Skeletal muscle satellite cell (primary cell): ENCODE data around the gene PAAF1.

Experiments used
- H3K27me3 ChIP-seq: 2 replicates; pipeline ENCODE4 v1.7.0; 2013; ENCODE audit warnings: low read length; ENCODE audit not compliant: control insufficient read depth, insufficient read depth
- H3K36me3 ChIP-seq: 2 replicates; pipeline ENCODE4 v1.7.0; 2013; ENCODE audit warnings: mild to moderate bottlenecking, control low read depth, low read length; ENCODE audit not compliant: insufficient read depth
- H3K4me1 ChIP-seq: 2 replicates; pipeline ENCODE4 v1.7.0; 2013; ENCODE audit warnings: low read length; ENCODE audit not compliant: control insufficient read depth, insufficient read depth
- H3K4me2 ChIP-seq: 2 replicates; pipeline ENCODE4 v1.7.0; 2013; ENCODE audit warnings: mild to moderate bottlenecking, low read length
- H3K4me3 ChIP-seq: 2 replicates; pipeline ENCODE4 v1.7.0; 2013; ENCODE audit warnings: low read length
- H3K9ac ChIP-seq: 2 replicates; pipeline ENCODE4 v1.7.0; 2013; ENCODE audit warnings: mild to moderate bottlenecking, low read depth, low read length, moderate library complexity
- H3K9me3 ChIP-seq: replicated peaks from 2 replicates; pipeline ENCODE4 v1.7.0; 2013; ENCODE audit warnings: mild to moderate bottlenecking, control low read depth, low read length

Gene PAAF1

GRCh38 chr11:73889019-73889418 is 12.2 kb downstream of the PAAF1 start:
- H3K27me3 ChIP-seq = no peaks in the 10 kb centered on the region
- H3K4me2 ChIP-seq = no peak overlapping the region
- no peaks in the 10 kb centered on the region for H3K9me3 ChIP-seq
- peaks cover 3% of the 10 kb centered on the region for H3K4me1 ChIP-seq
- H3K36me3 ChIP-seq = peaks cover 14% of the 10 kb centered on the region
- no peak overlapping the region for H3K4me3 ChIP-seq
- H3K9ac ChIP-seq = no peak overlapping the region

- no peaks in the 10 kb centered on the region for H3K27me3 ChIP-seq
- H3K4me3 ChIP-seq = no peak overlapping the region
- peaks cover 6% of the 10 kb centered on the region for H3K4me1 ChIP-seq
- no peaks in the 10 kb centered on the region for H3K9me3 ChIP-seq
- no peak overlapping the region for H3K9ac ChIP-seq
- peaks cover 13% of the 10 kb centered on the region for H3K36me3 ChIP-seq
- H3K4me2 ChIP-seq = no peak overlapping the region
Measured at GRCh38 chr11:73889536-73889935, 12.7 kb downstream of the PAAF1 start.

GRCh38 chr11:73893041-73893440 is 16.2 kb downstream of the PAAF1 start:
- Histone ChIP-seq H3K9ac (no peak overlapping the region), H3K4me2 (no peak overlapping the region)

GRCh38 chr11:73894725-73895335 is 18.0 kb downstream of the PAAF1 start:
- no peaks in the 10 kb centered on the region for H3K9me3 ChIP-seq
- H3K36me3 ChIP-seq = peaks cover 10% of the 10 kb centered on the region
- no peak overlapping the region for H3K9ac ChIP-seq
- H3K4me3 ChIP-seq = no peak overlapping the region
- H3K4me1 ChIP-seq = peaks cover 16% of the 10 kb centered on the region
- H3K27me3 ChIP-seq = no peaks in the 10 kb centered on the region
- H3K4me2 ChIP-seq = peak overlapping the region; percentile 38

More at GRCh38 chr11:73893041-73893440, 16.2 kb downstream of the PAAF1 start:
- Histone ChIP-seq H3K36me3 (peaks cover 13% of the 10 kb centered on the region), H3K4me3 (no peak overlapping the region), H3K27me3 (no peaks in the 10 kb centered on the region), H3K4me1 (peaks cover 20% of the 10 kb centered on the region), H3K9me3 (no peaks in the 10 kb centered on the region)

- Histone ChIP-seq H3K4me1 (no peaks in the 10 kb centered on the region), H3K9me3 (no peaks in the 10 kb centered on the region), H3K4me3 (no peak overlapping the region), H3K27me3 (no peaks in the 10 kb centered on the region), H3K36me3 (peaks cover 21% of the 10 kb centered on the region), H3K9ac (no peak overlapping the region), H3K4me2 (no peak overlapping the region)
Measured at GRCh38 chr11:73902303-73902702, 25.5 kb downstream of the PAAF1 start.

GRCh38 chr11:73907191-73907590 is 30.4 kb downstream of the PAAF1 start:
- Histone ChIP-seq H3K27me3 (no peaks in the 10 kb centered on the region), H3K36me3 (peaks cover 19% of the 10 kb centered on the region), H3K4me1 (no peaks in the 10 kb centered on the region), H3K9ac (no peak overlapping the region), H3K4me3 (no peak overlapping the region), H3K4me2 (no peak overlapping the region), H3K9me3 (no peaks in the 10 kb centered on the region)

- Histone ChIP-seq H3K9me3 (no peaks in the 10 kb centered on the region), H3K4me2 (no peak overlapping the region), H3K4me3 (no peak overlapping the region), H3K36me3 (peaks cover 27% of the 10 kb centered on the region), H3K4me1 (no peaks in the 10 kb centered on the region), H3K9ac (no peak overlapping the region), H3K27me3 (no peaks in the 10 kb centered on the region)
Measured at GRCh38 chr11:73912026-73912425, 35.2 kb downstream of the PAAF1 start.

- Histone ChIP-seq H3K9me3 (no peaks in the 10 kb centered on the region), H3K27me3 (no peaks in the 10 kb centered on the region), H3K4me1 (no peaks in the 10 kb centered on the region), H3K9ac (no peak overlapping the region), H3K4me3 (no peak overlapping the region), H3K4me2 (no peak overlapping the region), H3K36me3 (peaks cover 28% of the 10 kb centered on the region)
Measured at GRCh38 chr11:73913472-73913871, 36.7 kb downstream of the PAAF1 start.

GRCh38 chr11:73914284-73914683 is 37.5 kb downstream of the PAAF1 start:
- Histone ChIP-seq H3K4me1 (no peaks in the 10 kb centered on the region), H3K9me3 (no peaks in the 10 kb centered on the region), H3K36me3 (peaks cover 33% of the 10 kb centered on the region), H3K4me2 (no peak overlapping the region), H3K9ac (no peak overlapping the region), H3K27me3 (no peaks in the 10 kb centered on the region), H3K4me3 (no peak overlapping the region)

GRCh38 chr11:73916435-73916834 is 39.6 kb downstream of the PAAF1 start:
- Histone ChIP-seq H3K9ac (no peak overlapping the region), H3K4me2 (no peak overlapping the region), H3K36me3 (peaks cover 33% of the 10 kb centered on the region), H3K4me3 (no peak overlapping the region), H3K27me3 (no peaks in the 10 kb centered on the region), H3K4me1 (no peaks in the 10 kb centered on the region), H3K9me3 (no peaks in the 10 kb centered on the region)

- peaks cover 26% of the 10 kb centered on the region for H3K36me3 ChIP-seq
- H3K9me3 ChIP-seq = no peaks in the 10 kb centered on the region
Measured at GRCh38 chr11:73921180-73921579, 44.4 kb downstream of the PAAF1 start.

GRCh38 chr11:73929388-73929787 is 52.6 kb downstream of the PAAF1 start:
- no peaks in the 10 kb centered on the region for H3K4me1 ChIP-seq
- no peak overlapping the region for H3K9ac ChIP-seq
- no peak overlapping the region for H3K4me2 ChIP-seq
- H3K36me3 ChIP-seq = peaks cover 10% of the 10 kb centered on the region
- no peaks in the 10 kb centered on the region for H3K27me3 ChIP-seq
- H3K9me3 ChIP-seq = no peaks in the 10 kb centered on the region
- no peak overlapping the region for H3K4me3 ChIP-seq

More at GRCh38 chr11:73921180-73921579, 44.4 kb downstream of the PAAF1 start:
- no peak overlapping the region for H3K4me2 ChIP-seq
- no peaks in the 10 kb centered on the region for H3K4me1 ChIP-seq
- no peak overlapping the region for H3K4me3 ChIP-seq
- H3K27me3 ChIP-seq = no peaks in the 10 kb centered on the region
- no peak overlapping the region for H3K9ac ChIP-seq
